H1 (cell line): ENCODE measurements around the gene GLYATL3. TPM values are rescaled to one million over a fixed set of nuclear protein-coding genes. Genes with fewer than 3 reads are reported as not detected.

ENCODE experiments used
- CTCF ChIA-PET: fragments of 300-600 bp; sonication (Branson Sonifier 250); formaldehyde crosslinking; loops from one replicate; lab custom pipeline; 2021; ENCODE audit not compliant: partially characterized antibody; lab: Charles Lee
- POLR2A ChIA-PET: fragments of 300-600 bp; sonication (Branson Sonifier 250); formaldehyde crosslinking; loops from one replicate; lab custom pipeline; 2021; ENCODE audit warnings: inconsistent platforms; ENCODE audit not compliant: partially characterized antibody; lab: Charles Lee
- DNase-seq, 2 experiments: peaks; one replicate each; pipeline versions ENCODE4 v3.0.0 to v3.0.0-alpha.2; 2010 to 2022; ENCODE audit warnings: low spot score in 2 of 2, low read depth in 1 of 2, mixed read lengths in 1 of 2
- FAIRE-seq: peaks from 2 replicates; lab custom pipeline; 2011; peaks lifted over from hg19 to GRCh38; lab: Jason Lieb, UNC
- H2AFZ ChIP-seq: 2 replicates; pipeline ENCODE4 v1.8.1; 2012; ENCODE audit warnings: low read length, inconsistent platforms
- H2AK5ac ChIP-seq: 2 replicates; pipeline ENCODE4 v1.6.1; 2013; ENCODE audit warnings: low read depth, low read length
- H2BK120ac ChIP-seq: replicated peaks from 2 replicates; pipeline ENCODE3; 2013; ENCODE audit warnings: low read depth, low read length, inconsistent platforms
- H2BK12ac ChIP-seq: 2 replicates; pipeline ENCODE4 v1.6.1; 2013; ENCODE audit warnings: low read depth, low read length
- H2BK15ac ChIP-seq: 2 replicates; pipeline ENCODE4 v1.6.1; 2013; ENCODE audit warnings: low read length
- H2BK20ac ChIP-seq: 2 replicates; pipeline ENCODE4 v1.6.1; 2013; ENCODE audit warnings: low read length
- H2BK5ac ChIP-seq: 2 replicates; pipeline ENCODE4 v1.6.1; 2013; ENCODE audit warnings: low read depth, low read length
- H3K14ac ChIP-seq: 2 replicates; pipeline ENCODE4 v1.6.1; 2013; ENCODE audit warnings: inconsistent platforms; ENCODE audit not compliant: insufficient read length
- H3K18ac ChIP-seq: 2 replicates; pipeline ENCODE4 v1.6.1; 2013; ENCODE audit warnings: low read length; ENCODE audit errors: extremely low read depth
- H3K23ac ChIP-seq: 2 replicates; pipeline ENCODE4 v1.6.1; 2013; ENCODE audit warnings: inconsistent platforms; ENCODE audit not compliant: insufficient read length
- H3K23me2 ChIP-seq: 2 replicates; pipeline ENCODE4 v1.6.1; 2013; ENCODE audit warnings: low read depth, low read length
- H3K27ac ChIP-seq: 2 replicates; pipeline ENCODE4 v1.6.1; 2011; ENCODE audit warnings: low read depth, low read length, inconsistent platforms
- H3K27me3 ChIP-seq, 4 experiments: replicated peaks in 1 of 4; 1 replicate in 1 of 4; 2 replicates in 3 of 4; pipeline versions ENCODE4 v1.6.1 to v1.8.1; 2011 to 2013; ENCODE audit warnings: low read length in 3 of 4, mild to moderate bottlenecking in 3 of 4, inconsistent platforms in 2 of 4, mixed read lengths in 2 of 4, moderate library complexity in 1 of 4; ENCODE audit not compliant: control insufficient read depth in 3 of 4, insufficient read depth in 3 of 4; ENCODE audit errors: extremely low read depth in 1 of 4
- H3K36me3 ChIP-seq, 4 experiments: 2 replicates each; pipeline versions ENCODE4 v1.6.1 to v1.8.1; 2011 to 2013; ENCODE audit warnings: mild to moderate bottlenecking in 4 of 4, low read length in 3 of 4, moderate library complexity in 2 of 4, control low read depth in 1 of 4, inconsistent platforms in 1 of 4; ENCODE audit not compliant: insufficient read depth in 4 of 4, control insufficient read depth in 2 of 4
- H3K4ac ChIP-seq: replicated peaks from 2 replicates; pipeline ENCODE3; 2013; ENCODE audit warnings: low read length, low read depth, mixed read lengths, inconsistent platforms; ENCODE audit not compliant: insufficient read length
- H3K4me1 ChIP-seq, 4 experiments: replicated peaks in 1 of 4; 1 replicate in 1 of 4; 2 replicates in 3 of 4; pipeline versions ENCODE4 v1.6.1 to v1.8.1; 2011 to 2013; ENCODE audit warnings: low read length in 3 of 4, inconsistent platforms in 2 of 4, mixed read lengths in 1 of 4; ENCODE audit not compliant: insufficient read depth in 4 of 4, control insufficient read depth in 3 of 4
- H3K4me2 ChIP-seq, 2 experiments: 2 replicates each; pipeline versions ENCODE4 v1.6.1 to v1.8.1; 2011 to 2013; ENCODE audit warnings: low read depth in 2 of 2, low read length in 2 of 2, control low read depth in 1 of 2, inconsistent platforms in 1 of 2, mild to moderate bottlenecking in 1 of 2; ENCODE audit not compliant: insufficient read depth in 1 of 2
- H3K4me3 ChIP-seq, 4 experiments: fragments of 200-600, 300-600 bp in 1 of 4; sonication (generic), shearing (Covaris generic), sonication (Bioruptor Twin) in 1 of 4; 2 replicates each; pipeline versions ENCODE4 v1.5.1 to v1.8.1; 2011 to 2016; ENCODE audit warnings: low read length in 4 of 4, low read depth in 3 of 4, control low read depth in 2 of 4, inconsistent platforms in 2 of 4, mild to moderate bottlenecking in 2 of 4, mixed read lengths in 1 of 4, moderate library complexity in 1 of 4; ENCODE audit not compliant: insufficient read depth in 2 of 4; ENCODE audit errors: extremely low read depth in 1 of 4
- H3K56ac ChIP-seq: replicated peaks from 2 replicates; pipeline ENCODE3; 2013; ENCODE audit warnings: low read depth, mild to moderate bottlenecking, mixed read lengths, low read length, inconsistent platforms; ENCODE audit not compliant: insufficient read length
- H3K79me1 ChIP-seq: 2 replicates; pipeline ENCODE4 v1.6.1; 2013; ENCODE audit warnings: low read depth, low read length, control low read depth
- H3K79me2 ChIP-seq, 2 experiments: 2 replicates each; pipeline versions ENCODE4 v1.6.1 to v1.8.1; 2012 to 2013; ENCODE audit warnings: low read length in 2 of 2, mild to moderate bottlenecking in 2 of 2, inconsistent platforms in 1 of 2; ENCODE audit not compliant: insufficient read depth in 2 of 2, control insufficient read depth in 1 of 2
- H3K9ac ChIP-seq, 4 experiments: replicated peaks in 1 of 4; 1 replicate in 1 of 4; 2 replicates in 3 of 4; pipeline versions ENCODE4 v1.6.1 to v1.8.1; 2011 to 2013; ENCODE audit warnings: low read depth in 3 of 4, low read length in 3 of 4, control low read depth in 2 of 4, mild to moderate bottlenecking in 2 of 4, moderate library complexity in 2 of 4, inconsistent platforms in 1 of 4; ENCODE audit errors: extremely low read depth in 1 of 4
- H3K9me3 ChIP-seq, 2 experiments: 2 replicates each; pipeline versions ENCODE4 v1.6.1 to v1.8.1; 2012 to 2013; ENCODE audit warnings: mild to moderate bottlenecking in 2 of 2, moderate library complexity in 2 of 2, control low read depth in 1 of 2, inconsistent platforms in 1 of 2, low read depth in 1 of 2, low read length in 1 of 2, mixed read lengths in 1 of 2; ENCODE audit not compliant: insufficient read depth in 2 of 2
- H4K20me1 ChIP-seq, 2 experiments: replicated peaks in 1 of 2; 2 replicates each; pipeline versions ENCODE3 to v1.8.1; 2011 to 2013; ENCODE audit warnings: inconsistent platforms in 2 of 2, low read length in 2 of 2, mild to moderate bottlenecking in 1 of 2; ENCODE audit not compliant: insufficient read depth in 2 of 2, control insufficient read depth in 1 of 2
- H4K5ac ChIP-seq: 2 replicates; pipeline ENCODE4 v1.6.1; 2013; ENCODE audit warnings: low read length, low read depth, mixed read lengths, inconsistent platforms; ENCODE audit not compliant: insufficient read length
- H4K8ac ChIP-seq: 2 replicates; pipeline ENCODE4 v1.8.0; 2013; ENCODE audit warnings: mild to moderate bottlenecking, moderate library complexity, low read length, inconsistent platforms; ENCODE audit not compliant: insufficient read depth; ENCODE audit errors: extremely low read depth
- H4K91ac ChIP-seq: replicated peaks from 2 replicates; pipeline ENCODE3; 2013; ENCODE audit warnings: low read length, mixed read lengths, inconsistent platforms; ENCODE audit not compliant: insufficient read length
- BACH1 ChIP-seq: IDR thresholded peaks from 2 replicates; pipeline ENCODE4 v1.6.1; 2012; ENCODE audit warnings: low read length, improper control_type of control experiment
- GTF2F1 ChIP-seq: IDR thresholded peaks from 2 replicates; pipeline ENCODE4 v1.6.1; 2012; ENCODE audit warnings: low read depth, low read length, improper control_type of control experiment, borderline replicate concordance
- MAFK ChIP-seq: IDR thresholded peaks from 2 replicates; pipeline ENCODE4 v1.6.1; 2012; ENCODE audit warnings: low read depth, mild to moderate bottlenecking, improper control_type of control experiment, low read length
- POLR2A ChIP-seq, 2 experiments: IDR thresholded peaks; 1 replicate in 1 of 2; 2 replicates in 1 of 2; pipeline ENCODE4 v1.6.1; 2011; ENCODE audit warnings: low read depth in 2 of 2, low read length in 2 of 2, mild to moderate bottlenecking in 2 of 2; ENCODE audit errors: control extremely low read depth in 1 of 2
- RAD21 ChIP-seq, 2 experiments: IDR thresholded peaks in 1 of 2; conservative IDR thresholded peaks in 1 of 2; 2 replicates each; pipeline ENCODE4 v1.6.1; 2011; ENCODE audit warnings: low read depth in 2 of 2, low read length in 2 of 2, improper control_type of control experiment in 1 of 2, inconsistent platforms in 1 of 2, mild to moderate bottlenecking in 1 of 2, moderate library complexity in 1 of 2
- RXRA ChIP-seq: IDR thresholded peaks from 2 replicates; pipeline ENCODE4 v1.6.1; 2011; ENCODE audit warnings: low read depth, mild to moderate bottlenecking, low read length, moderate library complexity; ENCODE audit not compliant: insufficient read depth
- SIRT6 ChIP-seq: IDR thresholded peaks from one replicate; pipeline ENCODE4 v1.7.1; 2012; ENCODE audit warnings: low read length, inconsistent platforms
- SP1 ChIP-seq: IDR thresholded peaks from 2 replicates; pipeline ENCODE4 v1.6.1; 2011; ENCODE audit warnings: low read depth, low read length
- TAF7 ChIP-seq: optimal IDR thresholded peaks from 2 replicates; pipeline ENCODE3; 2011; ENCODE audit warnings: low read depth, mild to moderate bottlenecking, inconsistent platforms, low read length, moderate library complexity, borderline replicate concordance
- TCF12 ChIP-seq: IDR thresholded peaks from 2 replicates; pipeline ENCODE4 v1.6.1; 2011; ENCODE audit warnings: low read depth, mild to moderate bottlenecking, low read length
- TEAD4 ChIP-seq: IDR thresholded peaks from 2 replicates; pipeline ENCODE4 v1.6.1; 2012; ENCODE audit warnings: low read depth, low read length, inconsistent platforms, mixed read lengths
- YY1 ChIP-seq: IDR thresholded peaks from 2 replicates; pipeline ENCODE4 v1.6.1; 2011; ENCODE audit warnings: low read depth, mild to moderate bottlenecking, low read length
- WGBS, 2 experiments: shearing (Covaris generic) in 1 of 2; methylation state at CpG; one replicate each; pipeline versions ENCODE4 v1.1.6 to v1.1.7; 2013 to 2015; ENCODE audit warnings: low lambda C conversion rate in 2 of 2, mixed read lengths in 2 of 2, inconsistent platforms in 1 of 2, low coverage in 1 of 2, missing lambda C conversion rate in 1 of 2; ENCODE audit not compliant: insufficient replicate concordance in 2 of 2, insufficient coverage in 1 of 2, insufficient read length in 1 of 2; ENCODE audit errors: extremely low coverage in 1 of 2, missing lambda C conversion rate in 1 of 2; 5-methylcytosine and 5-hydroxymethylcytosine counted together
- polyA plus RNA-seq, 7 experiments: library from polyadenylated mRNA; depleted of rRNA in 3 of 7; stranded (reverse) in 5 of 7; unstranded in 2 of 7; fragments of >200 nt in 5 of 7; fragments of 200-250 nt in 2 of 7; gene quantifications; 1 replicate in 5 of 7; 2 replicates in 1 of 7; 4 replicates in 1 of 7; pipeline versions ENCODE4 v1.2.1 to v1.2.3, GENCODE V29; 2011 to 2013; ENCODE audit warnings: missing spikeins in 2 of 7, mixed read lengths in 2 of 7
- total RNA-seq: library from RNA; stranded (reverse); fragmentation: NEBNext Ultra II Directional; extraction: Animal tissue kit (Norgen Biotek cat#: 25700); gene quantifications from 2 replicates; pipeline ENCODE4 v1.2.1, GENCODE V29; 2021
- TF ChIP-seq, protein P1 (sequence below): IDR thresholded peaks from 2 replicates; pipeline ENCODE4 v1.6.1; 2011; ENCODE audit warnings: low read depth, mild to moderate bottlenecking, low read length; ENCODE audit not compliant: insufficient read depth
- TF ChIP-seq, protein P2 (sequence below): IDR thresholded peaks from 2 replicates; pipeline ENCODE4 v1.6.1; 2011; ENCODE audit warnings: low read length, improper control_type of control experiment

The GLYATL3 gene
- total and polyA plus RNA-seq, 2 of the 8 experiments (the other 6 are each of a cell fraction or from before 2014, with no cell fraction given), result not detected

DNA sequence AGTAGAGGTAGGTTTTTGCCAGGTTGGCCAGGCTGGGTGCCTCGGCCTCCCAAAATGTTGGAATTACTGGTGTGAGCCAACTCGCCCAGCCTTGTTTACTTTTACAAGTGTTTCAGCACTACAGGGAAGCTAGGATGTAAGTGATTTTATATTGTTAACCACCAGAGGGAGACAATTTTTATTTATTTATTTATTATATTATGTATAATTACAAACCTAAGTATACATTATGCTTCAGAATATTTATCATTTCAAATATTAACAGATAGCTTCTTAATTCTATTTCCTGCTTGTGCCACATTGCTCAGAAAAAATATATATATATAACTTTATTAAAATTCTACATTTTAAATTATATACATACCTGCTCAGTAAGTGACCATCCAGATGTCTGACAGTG, 46.5 kb upstream of the GLYATL3 start:
- H3K4me1 ChIP-seq, result no peaks in the 10 kb centered on the region
- H2BK12ac ChIP-seq, result no peak overlapping the region
- H4K20me1 ChIP-seq, result no peaks in the 10 kb centered on the region
- H2BK20ac ChIP-seq, result no peak overlapping the region
- H4K91ac ChIP-seq, result no peak overlapping the region
- H3K9me3 ChIP-seq, result no peaks in the 10 kb centered on the region
- ChIA-PET CTCF (interaction anchor here (0.6 to 1.3 kb wide), 7 partner anchors 14 to 955 kb away, joined by 3 to 5 read pairs (median 3); no protein-coding TSS in a partner anchor), POLR2A (no interaction called here)
- no peak overlapping the region for H3K23ac ChIP-seq
- no peak for FAIRE-seq
- H3K79me1 ChIP-seq, result no peaks in the 10 kb centered on the region
- H3K23me2 ChIP-seq, result no peaks in the 10 kb centered on the region
- no peak overlapping the region for H2AFZ ChIP-seq
- no peak for DNase-seq
- no peak overlapping the region for H3K14ac ChIP-seq
- H2BK5ac ChIP-seq, result no peak overlapping the region
- H4K5ac ChIP-seq, result no peak overlapping the region
- H4K8ac ChIP-seq, result no peak overlapping the region
- H2BK120ac ChIP-seq, result no peak overlapping the region
- H3K36me3 ChIP-seq, result peaks cover 0 to 20% (median 1%) of the 10 kb centered on the region in 4 experiments; a peak in 3 of 8 replicates
- no peak overlapping the region for H2BK15ac ChIP-seq
- H3K27ac ChIP-seq, result no peak overlapping the region
- H2AK5ac ChIP-seq, result no peak overlapping the region
- H3K4ac ChIP-seq, result no peak overlapping the region
- no peak overlapping the region for H3K18ac ChIP-seq
- no peak overlapping the region for H3K4me3 ChIP-seq
- H3K27me3 ChIP-seq, result no peaks in the 10 kb centered on the region
- H3K56ac ChIP-seq, result no peak overlapping the region
- 100% methylated on average over 2 of the region's 2 CpGs; no CpG with 5 or more reads in 1 of the 2 experiments for WGBS, 2 experiments
- H3K9ac ChIP-seq, result no peak overlapping the region
- no peaks in the 10 kb centered on the region for H3K79me2 ChIP-seq
- H3K4me2 ChIP-seq, result no peak overlapping the region
- TF ChIP-seq RAD21 (IDR thresholded peaks at IDR 0.05 in 1 of 2, conservative IDR thresholded peaks at IDR 0.05 in 1 of 2; ENCODE audit: low read depth in 2 of 2, low read length in 2 of 2) (no peak), RXRA (no peak), POLR2A (IDR thresholded peaks at IDR 0.05; ENCODE audit: control extremely low read depth in 1 of 2, low read depth in 2 of 2, low read length in 2 of 2) (no peak), YY1 (no peak), TCF12 (no peak), SP1 (no peak), SIRT6 (no peak), BACH1 (no peak), GTF2F1 (no peak), TEAD4 (no peak), MAFK (no peak), TAF7 (no peak)
- TF ChIP-seq, protein P1, sequence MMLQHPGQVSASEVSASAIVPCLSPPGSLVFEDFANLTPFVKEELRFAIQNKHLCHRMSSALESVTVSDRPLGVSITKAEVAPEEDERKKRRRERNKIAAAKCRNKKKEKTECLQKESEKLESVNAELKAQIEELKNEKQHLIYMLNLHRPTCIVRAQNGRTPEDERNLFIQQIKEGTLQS, result no peak
- TF ChIP-seq, protein P2, sequence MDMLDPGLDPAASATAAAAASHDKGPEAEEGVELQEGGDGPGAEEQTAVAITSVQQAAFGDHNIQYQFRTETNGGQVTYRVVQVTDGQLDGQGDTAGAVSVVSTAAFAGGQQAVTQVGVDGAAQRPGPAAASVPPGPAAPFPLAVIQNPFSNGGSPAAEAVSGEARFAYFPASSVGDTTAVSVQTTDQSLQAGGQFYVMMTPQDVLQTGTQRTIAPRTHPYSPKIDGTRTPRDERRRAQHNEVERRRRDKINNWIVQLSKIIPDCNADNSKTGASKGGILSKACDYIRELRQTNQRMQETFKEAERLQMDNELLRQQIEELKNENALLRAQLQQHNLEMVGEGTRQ, result no peak
